ENCODE measurements around the gene CBARP. TPM values are rescaled to one million over a fixed set of nuclear protein-coding genes. Genes with fewer than 3 reads are reported as not detected.
"Not testable (repeated sequence)": the region's sequence is repeated elsewhere in the genome, so short reads cannot be mapped to it uniquely, and the experiment has no call there.

Gene CBARP
- total and polyA plus RNA-seq, 2 donors, result 0.09 to 0.37 TPM

DNA sequence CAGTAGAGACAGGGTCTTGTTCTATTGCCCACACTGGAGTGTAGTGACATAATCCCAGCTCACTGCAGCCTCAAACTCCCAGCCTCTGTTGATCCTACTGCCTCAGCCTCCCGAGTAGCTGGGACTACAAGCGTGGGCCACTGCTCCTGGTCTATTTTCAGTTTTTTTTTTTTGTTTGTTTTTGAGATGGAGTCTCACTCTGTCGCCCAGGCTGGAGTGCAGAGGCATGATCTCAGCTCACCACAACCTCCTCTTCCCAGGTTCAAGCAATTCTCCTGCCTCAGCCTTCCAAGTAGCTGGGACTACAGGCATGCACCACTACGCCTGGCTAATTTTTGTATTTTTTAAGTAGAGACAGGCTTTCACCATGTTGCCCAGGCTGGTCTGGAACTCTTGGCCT is 37.2 kb downstream of the CBARP start:
- WGBS, result 96% methylated on average over 4 of the region's 4 CpGs
- H3K4me3 ChIP-seq (ENCODE audit: low read length in 2 of 2); H3K36me3 ChIP-seq (ENCODE audit: control insufficient read depth in 2 of 2, insufficient read depth in 2 of 2, low read length in 1 of 2); H3K4me1 ChIP-seq (ENCODE audit: control insufficient read depth in 2 of 2, insufficient read depth in 2 of 2, low read length in 2 of 2); DNase-seq (ENCODE audit: low read depth in 6 of 9, low spot score in 9 of 9); H3K27me3 ChIP-seq (ENCODE audit: control insufficient read depth in 2 of 2, insufficient read depth in 1 of 2, low read length in 1 of 2); H3K27ac ChIP-seq (ENCODE audit: low read depth in 1 of 2, low read length in 1 of 2); H3K9me3 ChIP-seq (ENCODE audit: control insufficient read depth in 2 of 2, insufficient read depth in 1 of 2, low read length in 1 of 2): not testable (repeated sequence)

- Histone ChIP-seq H3K4me1 (ENCODE audit: control insufficient read depth in 2 of 2, insufficient read depth in 2 of 2, low read length in 2 of 2) (no peaks in the 10 kb centered on the region), H3K9me3 (ENCODE audit: control insufficient read depth in 2 of 2, insufficient read depth in 1 of 2, low read length in 1 of 2) (no peaks in the 10 kb centered on the region), H3K27me3 (ENCODE audit: control insufficient read depth in 2 of 2, insufficient read depth in 1 of 2, low read length in 1 of 2) (no peaks in the 10 kb centered on the region), H3K36me3 (ENCODE audit: control insufficient read depth in 2 of 2, insufficient read depth in 2 of 2, low read length in 1 of 2) (no peaks in the 10 kb centered on the region), H3K4me3 (ENCODE audit: low read length in 2 of 2) (no peak overlapping the region), H3K27ac (ENCODE audit: low read depth in 1 of 2, low read length in 1 of 2) (no peak overlapping the region)
- DNase-seq (ENCODE audit: low read depth in 6 of 9, low spot score in 9 of 9), result no peak
- 94% methylated on average over 10 of the region's 10 CpGs for WGBS
Observed at GRCh38 chr19:1199531-1199930, 38.3 kb downstream of the CBARP start.

DNA sequence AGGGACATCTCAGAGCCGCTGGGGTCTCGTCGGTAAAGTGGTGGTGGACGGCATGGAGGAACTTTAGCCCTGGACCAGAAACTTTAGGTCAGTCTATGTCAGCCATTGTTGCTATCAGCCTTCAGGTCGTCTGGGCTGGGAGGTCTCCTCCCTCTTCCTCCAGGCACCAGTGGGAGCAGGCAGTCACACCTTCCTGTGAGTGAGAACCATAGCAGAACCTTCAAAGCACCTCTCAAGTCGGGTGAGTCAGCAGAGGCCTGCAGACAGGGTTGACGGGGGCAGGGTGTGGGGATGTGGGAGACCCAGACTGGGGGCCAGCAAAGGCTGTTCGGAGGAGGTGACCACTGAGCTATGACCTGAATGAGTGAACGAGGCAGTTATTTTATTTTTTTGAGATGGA is 48.4 kb downstream of the CBARP start:
- DNase-seq (ENCODE audit: low read depth in 6 of 9, low spot score in 9 of 9), result peak in 1 of 9 donors; percentile 40
- no peaks in the 10 kb centered on the region for H3K27me3 ChIP-seq (ENCODE audit: control insufficient read depth in 2 of 2, insufficient read depth in 1 of 2, low read length in 1 of 2)
- H3K36me3 ChIP-seq (ENCODE audit: control insufficient read depth in 2 of 2, insufficient read depth in 2 of 2, low read length in 1 of 2), result no peaks in the 10 kb centered on the region
- H3K27ac ChIP-seq (ENCODE audit: low read depth in 1 of 2, low read length in 1 of 2), result no peak overlapping the region
- peaks cover 14 to 32% of the 10 kb centered on the region in 2 donors for H3K4me1 ChIP-seq (ENCODE audit: control insufficient read depth in 2 of 2, insufficient read depth in 2 of 2, low read length in 2 of 2)
- WGBS, result 65% methylated on average over 9 of the region's 9 CpGs
- H3K9me3 ChIP-seq (ENCODE audit: control insufficient read depth in 2 of 2, insufficient read depth in 1 of 2, low read length in 1 of 2), result no peaks in the 10 kb centered on the region
- no peak overlapping the region for H3K4me3 ChIP-seq (ENCODE audit: low read length in 2 of 2)

GRCh38 chr19:1183543-1184172 is 54.1 kb downstream of the CBARP start:
- Histone ChIP-seq H3K27ac (ENCODE audit: low read depth in 1 of 2, low read length in 1 of 2) (peak overlapping the region in 1 of 2 donors; percentile 33), H3K27me3 (ENCODE audit: control insufficient read depth in 2 of 2, insufficient read depth in 1 of 2, low read length in 1 of 2) (peaks cover 2 to 32% of the 10 kb centered on the region in 2 donors), H3K9me3 (ENCODE audit: control insufficient read depth in 2 of 2, insufficient read depth in 1 of 2, low read length in 1 of 2) (no peaks in the 10 kb centered on the region), H3K4me3 (ENCODE audit: low read length in 2 of 2) (no peak overlapping the region), H3K4me1 (ENCODE audit: control insufficient read depth in 2 of 2, insufficient read depth in 2 of 2, low read length in 2 of 2) (peaks cover 0 to 12% of the 10 kb centered on the region in 2 donors), H3K36me3 (ENCODE audit: control insufficient read depth in 2 of 2, insufficient read depth in 2 of 2, low read length in 1 of 2) (no peaks in the 10 kb centered on the region)
- WGBS, result 93% methylated on average over 19 of the region's 19 CpGs
- DNase-seq (ENCODE audit: low read depth in 6 of 9, low spot score in 9 of 9), result no peak

GRCh38 chr19:1182727-1183126 is 55.1 kb downstream of the CBARP start:
- 96% methylated on average over 11 of the region's 11 CpGs for WGBS
- Histone ChIP-seq H3K4me3 (ENCODE audit: low read length in 2 of 2) (no peak overlapping the region), H3K9me3 (ENCODE audit: control insufficient read depth in 2 of 2, insufficient read depth in 1 of 2, low read length in 1 of 2) (no peaks in the 10 kb centered on the region), H3K4me1 (ENCODE audit: control insufficient read depth in 2 of 2, insufficient read depth in 2 of 2, low read length in 2 of 2) (peaks cover 0 to 15% of the 10 kb centered on the region in 2 donors), H3K36me3 (ENCODE audit: control insufficient read depth in 2 of 2, insufficient read depth in 2 of 2, low read length in 1 of 2) (no peaks in the 10 kb centered on the region), H3K27ac (ENCODE audit: low read depth in 1 of 2, low read length in 1 of 2) (no peak overlapping the region), H3K27me3 (ENCODE audit: control insufficient read depth in 2 of 2, insufficient read depth in 1 of 2, low read length in 1 of 2) (peaks cover 2 to 34% of the 10 kb centered on the region in 2 donors)
- DNase-seq (ENCODE audit: low read depth in 6 of 9, low spot score in 9 of 9), result no peak

- Histone ChIP-seq H3K27me3 (ENCODE audit: control insufficient read depth in 2 of 2, insufficient read depth in 1 of 2, low read length in 1 of 2) (peaks cover 2 to 37% of the 10 kb centered on the region in 2 donors), H3K9me3 (ENCODE audit: control insufficient read depth in 2 of 2, insufficient read depth in 1 of 2, low read length in 1 of 2) (no peaks in the 10 kb centered on the region), H3K4me1 (ENCODE audit: control insufficient read depth in 2 of 2, insufficient read depth in 2 of 2, low read length in 2 of 2) (peaks cover 0 to 19% of the 10 kb centered on the region in 2 donors), H3K36me3 (ENCODE audit: control insufficient read depth in 2 of 2, insufficient read depth in 2 of 2, low read length in 1 of 2) (no peaks in the 10 kb centered on the region), H3K4me3 (ENCODE audit: low read length in 2 of 2) (no peak overlapping the region), H3K27ac (ENCODE audit: low read depth in 1 of 2, low read length in 1 of 2) (peak overlapping the region in 1 of 2 donors; percentile 41)
- DNase-seq (ENCODE audit: low read depth in 6 of 9, low spot score in 9 of 9), result no peak
- WGBS, result 97% methylated on average over 10 of the region's 10 CpGs
Observed at GRCh38 chr19:1182068-1182467, 55.7 kb downstream of the CBARP start.

- Histone ChIP-seq H3K36me3 (ENCODE audit: control insufficient read depth in 2 of 2, insufficient read depth in 2 of 2, low read length in 1 of 2) (no peaks in the 10 kb centered on the region), H3K4me1 (ENCODE audit: control insufficient read depth in 2 of 2, insufficient read depth in 2 of 2, low read length in 2 of 2) (peaks cover 0 to 19% of the 10 kb centered on the region in 2 donors), H3K4me3 (ENCODE audit: low read length in 2 of 2) (no peak overlapping the region), H3K27ac (ENCODE audit: low read depth in 1 of 2, low read length in 1 of 2) (peak overlapping the region; percentile 41 to 64), H3K9me3 (ENCODE audit: control insufficient read depth in 2 of 2, insufficient read depth in 1 of 2, low read length in 1 of 2) (no peaks in the 10 kb centered on the region), H3K27me3 (ENCODE audit: control insufficient read depth in 2 of 2, insufficient read depth in 1 of 2, low read length in 1 of 2) (peaks cover 2 to 37% of the 10 kb centered on the region in 2 donors)
- DNase-seq (ENCODE audit: low read depth in 6 of 9, low spot score in 9 of 9), result no peak
- WGBS, result 94% methylated on average over 11 of the region's 11 CpGs
Observed at GRCh38 chr19:1181606-1182005, 56.2 kb downstream of the CBARP start.

Other genes starting within 250 kb of the CBARP start
- under 0.01 TPM for gene GRIN3B, start 237.6 kb downstream of the CBARP start, total RNA-seq
- gene GRIN3B, start 237.6 kb downstream of the CBARP start, polyA plus RNA-seq, result 0.09 TPM
- gene TMEM259, start 216.9 kb downstream of the CBARP start, total RNA-seq, result 73.1 TPM
- gene TMEM259, start 216.9 kb downstream of the CBARP start, polyA plus RNA-seq, result 359 TPM
- gene RNU6-2, start 216.5 kb downstream of the CBARP start, total RNA-seq, result not detected
- not detected for gene RNU6-2, start 216.5 kb downstream of the CBARP start, polyA plus RNA-seq
- gene CNN2, start 211.4 kb downstream of the CBARP start, total RNA-seq, result 55.9 TPM
- 127 TPM for gene CNN2, start 211.4 kb downstream of the CBARP start, polyA plus RNA-seq
- gene ABCA7, start 197.9 kb downstream of the CBARP start, total RNA-seq, result 23.4 TPM
- gene ABCA7, start 197.9 kb downstream of the CBARP start, polyA plus RNA-seq, result 315 TPM
- gene ARHGAP45, start 170.8 kb downstream of the CBARP start, total RNA-seq, result 118 TPM
- gene ARHGAP45, start 170.8 kb downstream of the CBARP start, polyA plus RNA-seq, result 295 TPM
- 79.0 TPM for gene POLR2E, start 142.6 kb downstream of the CBARP start, total RNA-seq
- 84.0 TPM for gene POLR2E, start 142.6 kb downstream of the CBARP start, polyA plus RNA-seq
- gene GPX4, start 134.0 kb downstream of the CBARP start, total RNA-seq, result 194 TPM
- gene GPX4, start 134.0 kb downstream of the CBARP start, polyA plus RNA-seq, result 546 TPM
- 15.4 TPM for gene SBNO2, start 63.7 kb downstream of the CBARP start, total RNA-seq
- 62.4 TPM for gene SBNO2, start 63.7 kb downstream of the CBARP start, polyA plus RNA-seq
- 42.5 TPM for gene STK11, start 32.2 kb downstream of the CBARP start, total RNA-seq
- gene STK11, start 32.2 kb downstream of the CBARP start, polyA plus RNA-seq, result 60.2 TPM
- 47.6 TPM for gene ATP5F1D, start 3.7 kb upstream of the CBARP start, total RNA-seq
- 150 TPM for gene ATP5F1D, start 3.7 kb upstream of the CBARP start, polyA plus RNA-seq
- 8.7 TPM for gene MIDN, start 10.6 kb upstream of the CBARP start, total RNA-seq
- 55.1 TPM for gene MIDN, start 10.6 kb upstream of the CBARP start, polyA plus RNA-seq
- gene CIRBP, start 31.3 kb upstream of the CBARP start, total RNA-seq, result 229 TPM
- 693 TPM for gene CIRBP, start 31.3 kb upstream of the CBARP start, polyA plus RNA-seq
- gene FAM174C, start 37.5 kb upstream of the CBARP start, total RNA-seq, result 29.2 TPM
- 62.2 TPM for gene FAM174C, start 37.5 kb upstream of the CBARP start, polyA plus RNA-seq
- gene EFNA2, start 47.9 kb upstream of the CBARP start, total RNA-seq, result 0.09 TPM
- 0.21 TPM for gene EFNA2, start 47.9 kb upstream of the CBARP start, polyA plus RNA-seq
- gene NDUFS7, start 145.9 kb upstream of the CBARP start, total RNA-seq, result 86.7 TPM
- 61.8 TPM for gene NDUFS7, start 145.9 kb upstream of the CBARP start, polyA plus RNA-seq
- 27.7 TPM for gene GAMT, start 163.5 kb upstream of the CBARP start, total RNA-seq
- gene GAMT, start 163.5 kb upstream of the CBARP start, polyA plus RNA-seq, result 19.1 TPM
- gene DAZAP1, start 169.6 kb upstream of the CBARP start, total RNA-seq, result 67.8 TPM
- gene DAZAP1, start 169.6 kb upstream of the CBARP start, polyA plus RNA-seq, result 112 TPM
- gene RPS15, start 200.4 kb upstream of the CBARP start, total RNA-seq, result 789 TPM
- gene RPS15, start 200.4 kb upstream of the CBARP start, polyA plus RNA-seq, result 3,095 TPM
- 0.05 TPM for gene APC2, start 212.1 kb upstream of the CBARP start, total RNA-seq
- 0.11 TPM for gene APC2, start 212.1 kb upstream of the CBARP start, polyA plus RNA-seq
- 22.8 TPM for gene C19orf25, start 241.2 kb upstream of the CBARP start, total RNA-seq
- gene C19orf25, start 241.2 kb upstream of the CBARP start, polyA plus RNA-seq, result 38.1 TPM